ENCODE data around the gene MARCHF10. TPM values are rescaled to one million over a fixed set of nuclear protein-coding genes. Genes with fewer than 3 reads are reported as not detected.

MARCHF10 gene
- total and polyA plus RNA-seq, 2 of the 13 experiments (the other 11 are each of a cell fraction or from before 2014, with no cell fraction given) = not detected

DNA sequence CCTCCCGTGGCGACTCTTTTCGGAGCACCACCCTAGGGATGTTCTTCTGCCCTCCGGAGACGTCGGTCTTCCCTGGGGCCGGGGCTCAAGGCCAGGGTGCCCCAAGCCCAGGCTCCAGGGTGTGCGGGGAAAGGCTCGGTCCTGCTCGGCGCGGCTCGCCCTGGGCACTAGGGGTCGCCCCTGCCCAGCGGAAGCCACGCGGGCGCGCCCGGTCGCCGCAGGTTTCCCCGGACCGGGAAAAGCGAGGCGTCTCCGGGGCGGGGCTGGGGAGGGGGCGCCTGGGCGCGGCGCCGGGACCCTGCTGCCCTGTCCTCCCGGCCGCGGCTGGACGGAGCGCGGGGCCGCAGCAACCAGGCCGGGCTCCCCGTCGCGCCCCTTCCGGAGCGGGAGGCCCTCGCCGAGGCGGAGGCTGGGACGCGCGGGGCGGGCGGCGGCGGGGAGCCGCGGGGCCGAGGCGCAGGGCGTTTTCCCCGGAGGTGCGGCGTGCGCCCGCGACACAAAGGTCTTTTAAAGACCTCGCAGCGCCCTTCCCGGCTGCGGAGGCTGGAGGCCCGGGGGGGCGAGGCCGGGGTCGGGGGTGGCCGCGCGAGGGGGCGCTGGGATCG, 104.2 kb downstream of the MARCHF10 start (continued):
- TF ChIP-seq SNRNP70 (IDR thresholded peaks at IDR 0.05; ENCODE audit: low read depth, low read length) = no peak
- TF ChIP-seq, protein P1, sequence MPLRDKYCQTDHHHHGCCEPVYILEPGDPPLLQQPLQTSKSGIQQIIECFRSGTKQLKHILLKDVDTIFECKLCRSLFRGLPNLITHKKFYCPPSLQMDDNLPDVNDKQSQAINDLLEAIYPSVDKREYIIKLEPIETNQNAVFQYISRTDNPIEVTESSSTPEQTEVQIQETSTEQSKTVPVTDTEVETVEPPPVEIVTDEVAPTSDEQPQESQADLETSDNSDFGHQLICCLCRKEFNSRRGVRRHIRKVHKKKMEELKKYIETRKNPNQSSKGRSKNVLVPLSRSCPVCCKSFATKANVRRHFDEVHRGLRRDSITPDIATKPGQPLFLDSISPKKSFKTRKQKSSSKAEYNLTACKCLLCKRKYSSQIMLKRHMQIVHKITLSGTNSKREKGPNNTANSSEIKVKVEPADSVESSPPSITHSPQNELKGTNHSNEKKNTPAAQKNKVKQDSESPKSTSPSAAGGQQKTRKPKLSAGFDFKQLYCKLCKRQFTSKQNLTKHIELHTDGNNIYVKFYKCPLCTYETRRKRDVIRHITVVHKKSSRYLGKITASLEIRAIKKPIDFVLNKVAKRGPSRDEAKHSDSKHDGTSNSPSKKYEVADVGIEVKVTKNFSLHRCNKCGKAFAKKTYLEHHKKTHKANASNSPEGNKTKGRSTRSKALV (CRISPR knock-in tag; IDR thresholded peaks at IDR 0.05) = no peak
- TF ChIP-seq ZNF256 (CRISPR knock-in tag; conservative IDR thresholded peaks at IDR 0.05) = no peak
- TF ChIP-seq NCOA5 (CRISPR knock-in tag; IDR thresholded peaks at IDR 0.05) = no peak
- no peak for TF ChIP-seq KMT2B (CRISPR knock-in tag; IDR thresholded peaks at IDR 0.05)
- TF ChIP-seq, protein P2, sequence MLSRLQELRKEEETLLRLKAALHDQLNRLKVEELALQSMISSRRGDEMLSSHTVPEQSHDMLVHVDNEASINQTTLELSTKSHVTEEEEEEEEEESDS (CRISPR knock-in tag; IDR thresholded peaks at IDR 0.05; ENCODE audit: borderline replicate concordance) = no peak
- TF ChIP-seq, protein P3, sequence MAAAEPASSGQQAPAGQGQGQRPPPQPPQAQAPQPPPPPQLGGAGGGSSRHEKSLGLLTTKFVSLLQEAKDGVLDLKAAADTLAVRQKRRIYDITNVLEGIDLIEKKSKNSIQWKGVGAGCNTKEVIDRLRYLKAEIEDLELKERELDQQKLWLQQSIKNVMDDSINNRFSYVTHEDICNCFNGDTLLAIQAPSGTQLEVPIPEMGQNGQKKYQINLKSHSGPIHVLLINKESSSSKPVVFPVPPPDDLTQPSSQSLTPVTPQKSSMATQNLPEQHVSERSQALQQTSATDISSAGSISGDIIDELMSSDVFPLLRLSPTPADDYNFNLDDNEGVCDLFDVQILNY (CRISPR knock-in tag; conservative IDR thresholded peaks at IDR 0.05) = no peak
- TF ChIP-seq ZSCAN31 (CRISPR knock-in tag; IDR thresholded peaks at IDR 0.05; ENCODE audit: low read depth) = no peak
- TF ChIP-seq ATF7-NPFF (CRISPR knock-in tag; IDR thresholded peaks at IDR 0.05; ENCODE audit: low read depth) = no peak
- TF ChIP-seq, protein P4, sequence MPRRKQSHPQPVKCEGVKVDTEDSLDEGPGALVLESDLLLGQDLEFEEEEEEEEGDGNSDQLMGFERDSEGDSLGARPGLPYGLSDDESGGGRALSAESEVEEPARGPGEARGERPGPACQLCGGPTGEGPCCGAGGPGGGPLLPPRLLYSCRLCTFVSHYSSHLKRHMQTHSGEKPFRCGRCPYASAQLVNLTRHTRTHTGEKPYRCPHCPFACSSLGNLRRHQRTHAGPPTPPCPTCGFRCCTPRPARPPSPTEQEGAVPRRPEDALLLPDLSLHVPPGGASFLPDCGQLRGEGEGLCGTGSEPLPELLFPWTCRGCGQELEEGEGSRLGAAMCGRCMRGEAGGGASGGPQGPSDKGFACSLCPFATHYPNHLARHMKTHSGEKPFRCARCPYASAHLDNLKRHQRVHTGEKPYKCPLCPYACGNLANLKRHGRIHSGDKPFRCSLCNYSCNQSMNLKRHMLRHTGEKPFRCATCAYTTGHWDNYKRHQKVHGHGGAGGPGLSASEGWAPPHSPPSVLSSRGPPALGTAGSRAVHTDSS (CRISPR knock-in tag; conservative IDR thresholded peaks at IDR 0.05) = no peak
- peak; percentile 36; the same call in 1 of the 2 replicates for TF ChIP-seq SALL1 (CRISPR knock-in tag; IDR thresholded peaks at IDR 0.05)
- TF ChIP-seq, protein P5, sequence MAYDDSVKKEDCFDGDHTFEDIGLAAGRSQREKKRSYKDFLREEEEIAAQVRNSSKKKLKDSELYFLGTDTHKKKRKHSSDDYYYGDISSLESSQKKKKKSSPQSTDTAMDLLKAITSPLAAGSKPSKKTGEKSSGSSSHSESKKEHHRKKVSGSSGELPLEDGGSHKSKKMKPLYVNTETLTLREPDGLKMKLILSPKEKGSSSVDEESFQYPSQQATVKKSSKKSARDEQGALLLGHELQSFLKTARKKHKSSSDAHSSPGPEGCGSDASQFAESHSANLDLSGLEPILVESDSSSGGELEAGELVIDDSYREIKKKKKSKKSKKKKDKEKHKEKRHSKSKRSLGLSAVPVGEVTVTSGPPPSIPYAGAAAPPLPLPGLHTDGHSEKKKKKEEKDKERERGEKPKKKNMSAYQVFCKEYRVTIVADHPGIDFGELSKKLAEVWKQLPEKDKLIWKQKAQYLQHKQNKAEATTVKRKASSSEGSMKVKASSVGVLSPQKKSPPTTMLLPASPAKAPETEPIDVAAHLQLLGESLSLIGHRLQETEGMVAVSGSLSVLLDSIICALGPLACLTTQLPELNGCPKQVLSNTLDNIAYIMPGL (CRISPR knock-in tag; IDR thresholded peaks at IDR 0.05; ENCODE audit: borderline replicate concordance in 1 of 2, low read depth in 1 of 2) = peak; percentile 57 to 86
- TF ChIP-seq, protein P6, sequence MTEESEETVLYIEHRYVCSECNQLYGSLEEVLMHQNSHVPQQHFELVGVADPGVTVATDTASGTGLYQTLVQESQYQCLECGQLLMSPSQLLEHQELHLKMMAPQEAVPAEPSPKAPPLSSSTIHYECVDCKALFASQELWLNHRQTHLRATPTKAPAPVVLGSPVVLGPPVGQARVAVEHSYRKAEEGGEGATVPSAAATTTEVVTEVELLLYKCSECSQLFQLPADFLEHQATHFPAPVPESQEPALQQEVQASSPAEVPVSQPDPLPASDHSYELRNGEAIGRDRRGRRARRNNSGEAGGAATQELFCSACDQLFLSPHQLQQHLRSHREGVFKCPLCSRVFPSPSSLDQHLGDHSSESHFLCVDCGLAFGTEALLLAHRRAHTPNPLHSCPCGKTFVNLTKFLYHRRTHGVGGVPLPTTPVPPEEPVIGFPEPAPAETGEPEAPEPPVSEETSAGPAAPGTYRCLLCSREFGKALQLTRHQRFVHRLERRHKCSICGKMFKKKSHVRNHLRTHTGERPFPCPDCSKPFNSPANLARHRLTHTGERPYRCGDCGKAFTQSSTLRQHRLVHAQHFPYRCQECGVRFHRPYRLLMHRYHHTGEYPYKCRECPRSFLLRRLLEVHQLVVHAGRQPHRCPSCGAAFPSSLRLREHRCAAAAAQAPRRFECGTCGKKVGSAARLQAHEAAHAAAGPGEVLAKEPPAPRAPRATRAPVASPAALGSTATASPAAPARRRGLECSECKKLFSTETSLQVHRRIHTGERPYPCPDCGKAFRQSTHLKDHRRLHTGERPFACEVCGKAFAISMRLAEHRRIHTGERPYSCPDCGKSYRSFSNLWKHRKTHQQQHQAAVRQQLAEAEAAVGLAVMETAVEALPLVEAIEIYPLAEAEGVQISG (CRISPR knock-in tag; IDR thresholded peaks at IDR 0.05) = no peak
- TF ChIP-seq, protein P7, sequence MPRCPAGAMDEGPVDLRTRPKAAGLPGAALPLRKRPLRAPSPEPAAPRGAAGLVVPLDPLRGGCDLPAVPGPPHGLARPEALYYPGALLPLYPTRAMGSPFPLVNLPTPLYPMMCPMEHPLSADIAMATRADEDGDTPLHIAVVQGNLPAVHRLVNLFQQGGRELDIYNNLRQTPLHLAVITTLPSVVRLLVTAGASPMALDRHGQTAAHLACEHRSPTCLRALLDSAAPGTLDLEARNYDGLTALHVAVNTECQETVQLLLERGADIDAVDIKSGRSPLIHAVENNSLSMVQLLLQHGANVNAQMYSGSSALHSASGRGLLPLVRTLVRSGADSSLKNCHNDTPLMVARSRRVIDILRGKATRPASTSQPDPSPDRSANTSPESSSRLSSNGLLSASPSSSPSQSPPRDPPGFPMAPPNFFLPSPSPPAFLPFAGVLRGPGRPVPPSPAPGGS (CRISPR knock-in tag; IDR thresholded peaks at IDR 0.05) = no peak
- peak; percentile 72 for TF ChIP-seq XRCC5 (optimal IDR thresholded peaks at IDR 0.05; ENCODE audit: low read length)
- TF ChIP-seq HDAC6 (IDR thresholded peaks at IDR 0.05; ENCODE audit: low read depth, low read length) = no peak
- no peak for TF ChIP-seq TEAD2 (CRISPR knock-in tag; IDR thresholded peaks at IDR 0.05)
- no peak for TF ChIP-seq PITX1 (CRISPR knock-in tag; IDR thresholded peaks at IDR 0.05)
- TF ChIP-seq PAX8 (CRISPR knock-in tag; IDR thresholded peaks at IDR 0.05; ENCODE audit: borderline replicate concordance) = 0 out of 2 replicates have a peak, but pooled peaks have one; percentile 51
